Smooth muscle cell (in vitro differentiated cells): ENCODE data around the gene CMSS1. TPM values are rescaled to one million over a fixed set of nuclear protein-coding genes. Genes with fewer than 3 reads are reported as not detected.

Experiments used
- DNase-seq: peaks from one replicate; lab custom pipeline; 2025; ENCODE audit not compliant: unreplicated experiment; lab: John Stamatoyannopoulos, UW
- H2AFZ ChIP-seq: fragments of 200-600 bp; sonication (generic); 2 replicates; pipeline ENCODE4 v1.6.0; 2016; ENCODE audit warnings: antibody characterized with exemption, low read depth, mild to moderate bottlenecking
- H3F3A ChIP-seq: fragments of 200-600 bp; sonication (generic); 2 replicates; pipeline ENCODE4 v1.6.0; 2017; ENCODE audit warnings: antibody characterized with exemption, low read depth
- H3K27ac ChIP-seq: fragments of 200-600 bp; sonication (generic); 2 replicates; pipeline ENCODE4 v1.5.1; 2016; ENCODE audit warnings: low read depth, mild to moderate bottlenecking
- H3K27me3 ChIP-seq: fragments of 200-600 bp; sonication (generic); 2 replicates; pipeline ENCODE4 v1.6.1; 2016; ENCODE audit warnings: low read depth, mild to moderate bottlenecking
- H3K36me3 ChIP-seq: fragments of 200-600 bp; sonication (generic); 2 replicates; pipeline ENCODE4 v1.5.1; 2016; ENCODE audit warnings: low read depth
- H3K4me1 ChIP-seq: fragments of 200-600 bp; sonication (generic); 2 replicates; pipeline ENCODE4 v1.5.1; 2016; ENCODE audit warnings: low read depth
- H3K4me2 ChIP-seq: fragments of 200-600 bp; sonication (generic); 2 replicates; pipeline ENCODE4 v1.6.0; 2016; ENCODE audit warnings: mild to moderate bottlenecking
- H3K4me3 ChIP-seq: fragments of 200-600 bp; sonication (generic); 2 replicates; pipeline ENCODE4 v1.5.1; 2016; ENCODE audit warnings: mild to moderate bottlenecking
- H3K79me2 ChIP-seq: fragments of 200-600 bp; sonication (generic); 2 replicates; pipeline ENCODE4 v1.6.0; 2016; ENCODE audit warnings: low read depth, mild to moderate bottlenecking
- H3K9ac ChIP-seq: fragments of 200-600 bp; sonication (generic); 2 replicates; pipeline ENCODE4 v1.6.0; 2016; ENCODE audit warnings: low read depth
- H3K9me3 ChIP-seq: fragments of 200-600 bp; sonication (generic); replicated peaks from 2 replicates; pipeline ENCODE4 v1.5.1; 2016; ENCODE audit warnings: low read depth
- H4K20me1 ChIP-seq: fragments of 200-600 bp; sonication (generic); 2 replicates; pipeline ENCODE4 v1.6.0; 2016; ENCODE audit warnings: low read depth
- CTCF ChIP-seq: fragments of 200-600 bp; sonication (generic); IDR thresholded peaks from 2 replicates; pipeline ENCODE4 v1.5.1; 2017; ENCODE audit warnings: borderline replicate concordance, mild to moderate bottlenecking, antibody characterized with exemption; ENCODE audit not compliant: insufficient read depth, poor library complexity, severe bottlenecking
- WGBS: methylation state at CpG from one replicate; pipeline ENCODE4 v1.1.7; 2016; ENCODE audit warnings: low lambda C conversion rate; 5-methylcytosine and 5-hydroxymethylcytosine counted together
- polyA plus RNA-seq: library from polyadenylated mRNA; unstranded; fragments of >200 nt; fragmentation: Nextera tagmentation; extraction: Ambion mirVana; gene quantifications from 2 replicates; pipeline ENCODE4 v1.2.1, GENCODE V29; 2016
- total RNA-seq: library from RNA; depleted of rRNA; stranded (reverse); fragments of >200 nt; gene quantifications from 2 replicates; pipeline ENCODE4 v1.2.3, GENCODE V29; 2014

The CMSS1 gene
- total and polyA plus RNA-seq, 2 experiments from 2014 or later, result 19.2 to 24.1 TPM

DNA sequence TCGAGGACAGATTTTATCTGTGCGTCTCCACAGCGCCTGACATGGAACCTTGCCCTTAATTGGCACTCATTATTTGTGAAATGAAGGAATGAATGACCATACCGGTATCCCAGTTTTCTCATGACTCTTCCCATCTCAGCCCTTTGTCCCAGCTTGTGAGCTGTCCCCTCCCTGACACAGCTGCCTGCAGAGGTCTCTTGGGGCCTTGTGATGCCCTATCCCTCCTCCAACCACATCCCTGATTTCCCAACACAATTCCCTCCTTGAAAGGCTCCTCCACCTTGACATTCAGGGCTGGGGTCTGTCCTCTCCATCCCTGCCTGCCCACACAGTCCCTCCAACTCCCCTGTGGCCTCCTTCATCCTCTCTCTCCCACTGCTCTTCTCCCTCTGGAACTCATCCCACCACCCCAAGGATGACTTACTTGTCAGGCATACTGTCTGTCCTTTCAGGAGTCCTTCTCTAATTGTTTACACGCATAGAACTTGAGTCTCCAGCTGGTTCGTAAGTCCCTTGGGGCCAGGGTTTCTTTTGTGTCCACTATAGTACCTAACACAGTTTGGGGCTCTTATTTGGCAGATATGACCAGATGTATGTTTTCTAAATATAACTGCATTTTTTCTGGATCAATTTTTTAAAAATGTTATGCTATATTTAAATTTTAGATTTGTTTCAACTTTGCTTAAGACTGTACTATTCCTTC lies 332.2 kb downstream of the CMSS1 start:
- H4K20me1 ChIP-seq, result no peaks in the 10 kb centered on the region
- no peak for DNase-seq
- 95% methylated on average over 6 of the region's 6 CpGs for WGBS
- H3K36me3 ChIP-seq, result no peaks in the 10 kb centered on the region
- peaks cover under 1% of the 10 kb centered on the region for H3K9me3 ChIP-seq
- H3K4me1 ChIP-seq, result no peaks in the 10 kb centered on the region
- no peak overlapping the region for H3K4me2 ChIP-seq
- H3F3A ChIP-seq, result no peaks in the 10 kb centered on the region
- H3K4me3 ChIP-seq, result no peak overlapping the region
- H3K27ac ChIP-seq, result no peak overlapping the region
- no peaks in the 10 kb centered on the region for H3K27me3 ChIP-seq
- no peak overlapping the region for H3K9ac ChIP-seq
- no peaks in the 10 kb centered on the region for H3K79me2 ChIP-seq
- TF ChIP-seq CTCF, result no peak
- no peak overlapping the region for H2AFZ ChIP-seq

DNA sequence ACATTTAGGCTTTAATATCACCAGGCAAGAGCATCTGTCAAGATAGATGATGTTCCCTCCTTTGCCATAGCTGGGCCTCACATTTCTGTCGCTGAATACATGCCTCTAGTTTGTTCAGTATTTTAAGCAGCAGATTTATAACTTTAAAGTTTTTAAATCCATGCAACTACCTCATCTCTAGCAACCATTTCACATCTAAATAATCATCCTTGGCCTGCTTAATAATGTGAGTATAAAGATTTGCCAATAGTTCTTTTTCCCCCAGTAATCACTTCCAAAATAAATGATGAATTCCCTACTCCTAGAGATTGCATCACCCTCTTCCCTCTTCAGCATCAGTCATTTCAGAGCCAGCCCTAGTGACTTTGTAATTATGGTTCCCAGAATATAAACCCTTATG lies 332.8 kb downstream of the CMSS1 start:
- Histone ChIP-seq H3F3A (no peaks in the 10 kb centered on the region), H3K4me3 (no peak overlapping the region), H3K4me1 (no peaks in the 10 kb centered on the region), H2AFZ (no peak overlapping the region), H3K9me3 (peaks cover 6% of the 10 kb centered on the region), H3K36me3 (peaks cover 2% of the 10 kb centered on the region), H3K79me2 (no peaks in the 10 kb centered on the region), H3K4me2 (no peak overlapping the region), H3K9ac (no peak overlapping the region), H4K20me1 (no peaks in the 10 kb centered on the region), H3K27me3 (no peaks in the 10 kb centered on the region), H3K27ac (no peak overlapping the region)
- DNase-seq, result no peak
- TF ChIP-seq CTCF, result no peak
- 93% methylated on average over 1 of the region's 1 CpG for WGBS

DNA sequence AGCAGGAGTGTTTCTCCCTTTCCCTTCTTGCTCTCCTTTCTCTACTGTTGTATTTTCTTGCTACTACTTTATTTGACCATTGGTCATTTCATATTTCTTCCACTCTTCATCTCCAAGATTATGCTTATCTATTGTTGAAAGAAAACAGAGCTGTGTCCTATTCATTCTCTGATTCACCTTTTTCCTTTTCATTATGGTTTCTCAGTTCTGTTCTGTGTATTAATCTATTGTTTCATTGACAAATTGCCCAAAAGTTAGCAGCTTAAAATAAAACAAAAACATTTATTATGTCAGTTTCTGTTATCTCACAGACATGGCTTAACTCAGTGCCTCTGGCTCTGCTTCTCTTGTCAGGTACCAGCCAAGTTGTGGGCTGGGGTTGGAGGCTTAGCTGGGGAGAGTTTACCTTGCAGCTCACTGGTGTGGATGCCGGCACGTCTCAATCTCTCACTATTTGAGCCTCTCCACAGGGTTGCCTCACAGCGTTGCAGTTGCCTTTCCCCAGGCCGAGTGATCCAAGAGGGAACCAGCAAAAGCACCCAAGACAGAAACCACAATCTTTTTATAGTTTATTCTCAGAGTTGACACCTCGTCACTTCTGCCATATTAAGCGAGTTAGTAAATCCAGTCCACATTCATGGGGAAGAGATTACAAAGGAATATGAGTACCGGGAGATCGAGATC lies 333.5 kb downstream of the CMSS1 start:
- Histone ChIP-seq H2AFZ (no peak overlapping the region), H3K27ac (no peak overlapping the region), H3K4me2 (no peak overlapping the region), H3F3A (no peaks in the 10 kb centered on the region), H4K20me1 (no peaks in the 10 kb centered on the region), H3K79me2 (no peaks in the 10 kb centered on the region), H3K9me3 (peaks cover 10% of the 10 kb centered on the region), H3K4me1 (no peaks in the 10 kb centered on the region), H3K36me3 (peaks cover 6% of the 10 kb centered on the region), H3K9ac (no peak overlapping the region), H3K27me3 (no peaks in the 10 kb centered on the region), H3K4me3 (no peak overlapping the region)
- DNase-seq, result no peak
- no peak for TF ChIP-seq CTCF
- 68% methylated on average over 8 of the region's 8 CpGs for WGBS
